ENCODE results near the gene UROS. TPM values are rescaled to one million over a fixed set of nuclear protein-coding genes. Genes with fewer than 3 reads are reported as not detected.

Gene UROS
- polyA plus RNA-seq (ENCODE audit: insufficient read length in 4 of 4) = 10 to 100 TPM; 44.4 to 63.2 (median 58.4) TPM

GRCh38 chr10:125822878-125823662 lies at the start of gene UROS, which contains the start of gene BCCIP:
TSS of gene UROS (minus strand) at chr10:125823258. CDS start at chr10:125816499, 6,759 bp downstream.
TSS of gene BCCIP (plus strand) at chr10:125823546. CDS start at chr10:125823558, 12 bp downstream.
- DNase-seq (ENCODE audit: low read depth in 4 of 4, low spot score in 3 of 4) = peak; percentile 80 to 92 (median 84)

GRCh38 chr10:125871338-125871737 lies 48.3 kb upstream of the UROS start:
- no peak for DNase-seq (ENCODE audit: low read depth in 4 of 4, low spot score in 3 of 4)

DNA sequence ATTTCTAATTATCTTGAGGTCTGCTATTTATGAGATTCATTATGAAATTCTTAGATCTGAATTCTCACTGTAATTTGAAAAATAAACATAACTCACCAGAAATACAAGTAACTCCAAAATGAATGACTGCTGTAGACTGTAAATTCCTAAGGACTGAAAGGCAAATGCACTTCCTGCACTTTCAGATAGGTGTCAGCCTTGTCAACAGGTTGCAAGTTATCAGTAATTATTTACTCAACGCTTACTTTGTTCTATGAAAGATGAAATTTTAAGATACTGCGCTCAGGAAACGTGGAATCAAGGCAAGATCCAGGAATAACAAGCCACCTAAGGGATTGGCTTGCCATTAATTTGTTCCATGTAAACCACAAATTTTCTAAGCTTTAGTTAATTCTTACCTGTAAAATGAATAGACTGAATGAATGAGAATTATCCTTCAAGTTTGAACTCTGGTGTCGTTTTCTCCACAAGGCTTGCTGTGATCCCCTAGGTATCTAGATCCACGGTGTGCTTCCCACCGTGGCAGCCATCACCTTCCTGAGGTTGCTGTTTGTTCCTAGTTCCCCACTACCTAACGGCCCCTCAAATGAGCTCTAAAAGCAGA lies 45.4 kb upstream of the UROS start:
- no peak for DNase-seq (ENCODE audit: low read depth in 4 of 4, low spot score in 3 of 4)

GRCh38 chr10:125866421-125867029 lies 43.5 kb upstream of the UROS start:
- DNase-seq (ENCODE audit: low read depth in 4 of 4, low spot score in 3 of 4) = no peak

DNA sequence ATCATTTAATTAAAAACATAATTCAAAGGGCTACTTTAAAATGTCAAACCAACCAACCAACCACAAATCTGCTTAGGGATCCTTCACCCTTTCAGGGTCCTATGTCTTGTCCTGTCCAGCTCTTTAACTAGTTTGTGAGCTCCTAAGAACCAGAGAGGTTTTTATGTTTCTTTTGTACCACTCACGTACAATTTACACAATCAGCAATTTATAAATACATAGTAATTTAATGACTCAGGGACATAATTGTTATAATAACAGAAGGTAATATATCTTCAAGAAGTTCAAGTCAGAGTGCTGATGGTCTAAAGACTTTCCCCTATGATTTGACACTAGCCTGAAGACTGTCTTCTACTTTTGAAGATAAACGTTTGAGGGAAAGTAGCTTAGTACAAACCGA lies 42.1 kb upstream of the UROS start:
- DNase-seq (ENCODE audit: low read depth in 4 of 4, low spot score in 3 of 4) = no peak

DNA sequence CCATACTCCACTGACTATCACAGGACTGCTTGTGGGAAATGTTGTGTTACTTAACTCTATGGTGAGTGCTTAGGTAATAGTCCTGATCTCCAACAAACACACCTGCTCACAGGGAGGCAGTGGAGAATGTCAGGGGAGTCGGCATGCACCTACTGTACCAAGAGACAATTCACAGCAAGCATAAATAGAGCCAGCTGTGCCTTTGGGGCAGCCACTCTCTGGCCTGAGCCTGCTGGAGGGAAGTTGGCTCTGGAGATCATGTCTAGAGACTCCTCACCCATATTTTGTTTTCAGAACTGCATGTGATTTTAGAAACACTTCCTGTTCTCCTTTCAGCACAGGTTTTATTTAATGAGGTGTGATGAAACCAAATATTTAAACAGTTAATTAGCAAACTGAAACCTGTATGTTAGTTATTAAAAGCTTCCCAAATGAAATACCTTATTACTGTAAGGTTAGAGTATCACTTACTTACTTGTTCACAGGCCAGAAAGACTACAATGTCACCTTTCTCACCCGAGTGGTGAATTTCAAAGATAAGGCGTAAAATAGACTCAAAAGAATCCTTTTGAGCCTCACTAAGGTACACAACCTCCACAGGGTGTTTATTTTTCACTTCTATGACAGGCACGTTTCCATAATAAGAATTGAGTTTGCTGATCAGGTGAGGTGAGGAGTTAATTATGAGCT lies 36.2 kb upstream of the UROS start:
- no peak for DNase-seq (ENCODE audit: low read depth in 4 of 4, low spot score in 3 of 4)

DNA sequence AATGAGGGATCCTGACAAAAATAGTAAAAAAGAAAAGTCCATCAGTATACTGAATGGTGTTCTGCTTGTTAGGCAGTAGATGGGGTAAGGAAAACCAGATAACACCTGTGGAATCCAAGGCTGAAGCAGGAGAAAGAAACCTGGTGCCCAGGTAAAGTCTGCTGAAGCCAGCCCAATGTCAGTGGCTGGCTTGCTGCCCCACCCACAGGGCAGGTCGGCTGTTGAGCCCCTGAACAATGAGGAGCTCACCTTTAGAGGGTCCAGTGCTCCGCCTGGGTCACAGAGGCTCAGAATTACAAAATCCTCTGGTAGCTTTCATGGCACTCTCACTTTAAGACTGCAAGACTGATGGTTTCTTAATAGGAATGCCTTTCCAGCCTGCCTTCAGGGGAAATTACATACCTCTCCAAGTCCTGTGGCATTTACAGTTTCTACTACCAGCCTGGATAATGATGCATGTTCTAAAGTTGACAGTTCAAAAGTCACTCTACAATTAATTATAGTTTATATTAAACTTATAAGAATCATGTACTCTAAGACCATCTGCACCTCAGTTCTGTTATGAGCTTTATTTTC lies 34.2 kb upstream of the UROS start:
- no peak for DNase-seq (ENCODE audit: low read depth in 4 of 4, low spot score in 3 of 4)

GRCh38 chr10:125852487-125852886 lies 29.4 kb upstream of the UROS start:
- DNase-seq (ENCODE audit: low read depth in 4 of 4, low spot score in 3 of 4) = no peak

DNA sequence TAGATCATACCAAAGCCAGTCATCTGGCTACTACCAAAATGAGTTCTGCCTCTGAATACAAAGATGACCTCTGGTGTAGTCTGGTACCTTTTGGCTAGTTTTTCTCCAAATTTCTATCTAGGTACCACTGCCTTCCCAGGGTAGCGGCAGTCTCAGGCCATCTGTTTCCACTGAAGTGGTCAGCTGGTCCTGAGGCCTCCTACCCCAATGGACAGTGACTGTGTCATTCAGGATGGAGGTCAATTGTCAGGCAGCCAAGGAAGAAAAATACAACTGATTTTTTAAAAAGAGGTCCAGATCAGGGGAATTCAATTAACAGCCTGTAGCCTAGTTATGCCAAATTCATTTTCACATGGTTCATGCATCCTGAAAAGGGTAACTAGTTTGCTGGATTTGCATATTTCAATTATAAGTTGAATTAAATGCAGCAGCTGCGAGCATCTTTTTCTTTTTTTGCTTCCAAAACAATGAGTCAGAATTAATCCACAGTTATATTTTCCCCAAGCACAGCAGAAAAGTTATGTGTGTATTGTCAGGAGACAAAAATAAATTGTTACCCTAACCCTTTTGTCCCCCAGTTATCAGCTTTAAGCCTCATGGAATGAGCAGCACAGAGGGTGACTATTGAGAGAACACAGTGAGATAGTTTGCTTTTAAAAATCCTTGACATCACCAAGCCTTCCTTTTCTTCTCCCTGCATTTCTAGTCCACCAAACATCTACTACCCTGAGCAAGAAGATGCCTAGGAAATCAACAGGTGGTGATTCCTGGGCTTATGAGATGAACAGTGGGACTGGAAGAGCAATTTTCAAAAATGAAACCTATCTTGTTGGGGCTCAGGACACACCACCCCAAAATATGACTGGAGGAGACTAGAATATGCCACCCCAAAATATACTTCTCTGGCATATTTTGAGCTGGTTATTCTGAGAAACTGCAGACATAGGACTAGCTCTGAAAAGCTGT lies 28.0 kb upstream of the UROS start:
- DNase-seq (ENCODE audit: low read depth in 4 of 4, low spot score in 3 of 4) = no peak

DNA sequence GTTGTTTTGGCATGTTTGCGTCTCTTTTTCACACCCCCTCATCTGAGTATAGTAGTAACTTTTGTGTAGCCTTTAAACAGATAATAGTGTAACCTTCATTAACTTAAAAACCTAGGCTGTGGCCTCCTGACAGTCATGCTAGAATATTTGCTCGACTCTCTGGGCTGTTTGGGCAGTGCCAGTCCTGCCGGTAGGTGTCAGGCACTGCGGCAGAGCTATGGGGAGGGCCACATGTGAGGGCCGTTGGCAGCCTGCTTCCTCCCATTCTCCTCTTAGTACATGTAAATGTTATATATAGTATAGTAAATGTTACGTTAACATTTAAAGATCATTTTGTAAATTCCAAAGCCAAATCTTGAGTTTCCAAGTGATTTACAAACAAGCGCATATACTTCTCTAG lies 26.4 kb upstream of the UROS start:
- DNase-seq (ENCODE audit: low read depth in 4 of 4, low spot score in 3 of 4) = no peak

DNA sequence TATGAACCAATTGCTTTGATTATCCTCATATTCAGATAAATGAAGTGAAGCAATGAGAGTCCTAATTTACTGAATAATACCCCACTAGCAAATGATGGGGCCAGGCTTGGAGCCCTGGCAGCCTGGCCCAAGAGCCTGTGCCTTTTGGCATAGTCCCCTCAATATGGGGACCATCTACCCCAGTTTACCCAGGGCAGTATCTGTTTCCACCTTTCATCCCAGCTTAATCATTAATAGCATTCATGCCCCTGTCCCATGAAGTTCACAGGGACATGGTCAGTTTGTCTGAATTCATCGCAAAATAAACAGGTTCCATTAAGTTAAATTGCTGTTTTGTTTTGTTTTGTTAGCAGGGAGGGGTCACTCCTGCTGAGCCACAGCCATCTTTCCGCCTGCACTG lies 25.8 kb upstream of the UROS start:
- no peak for DNase-seq (ENCODE audit: low read depth in 4 of 4, low spot score in 3 of 4)

DNA sequence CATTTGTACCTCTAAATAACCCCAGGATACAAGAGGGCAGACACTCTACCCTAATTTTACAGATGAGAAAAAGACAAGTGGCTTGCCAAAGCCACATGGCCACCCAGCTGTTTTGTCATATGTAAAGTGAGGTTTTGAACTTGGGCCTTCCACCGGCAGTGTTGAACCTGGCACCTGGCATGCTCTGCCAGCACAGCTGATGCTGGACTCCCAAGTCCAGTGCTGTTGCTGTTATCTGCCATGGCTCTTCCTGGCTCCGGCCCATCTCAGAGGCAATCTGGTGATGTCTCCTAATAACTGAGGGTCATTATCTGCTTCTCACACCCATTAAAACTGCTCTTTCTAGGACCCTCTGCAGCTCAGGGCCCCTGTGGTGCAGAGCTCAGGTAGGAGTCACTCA lies 25.3 kb upstream of the UROS start:
- no peak for DNase-seq (ENCODE audit: low read depth in 4 of 4, low spot score in 3 of 4)

DNA sequence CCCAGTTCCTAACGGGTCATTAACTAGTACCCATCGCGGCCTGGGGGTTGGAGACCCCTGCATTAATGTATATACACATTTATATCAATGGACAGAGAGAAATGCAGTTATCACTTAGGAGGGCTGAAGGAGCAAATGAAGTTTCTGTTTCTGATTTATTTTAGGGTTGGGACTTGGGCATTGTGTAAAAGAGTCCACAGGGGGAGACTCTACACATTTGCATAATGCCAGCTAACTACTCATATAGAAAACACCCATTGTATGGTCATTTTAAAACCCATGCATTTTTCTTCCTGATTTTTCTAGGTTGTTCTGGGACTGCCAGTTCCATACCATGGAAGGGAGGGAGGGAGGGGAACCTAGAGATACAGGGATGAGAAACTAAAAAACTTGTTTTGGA lies 23.8 kb upstream of the UROS start:
- no peak for DNase-seq (ENCODE audit: low read depth in 4 of 4, low spot score in 3 of 4)

- DNase-seq (ENCODE audit: low read depth in 4 of 4, low spot score in 3 of 4) = no peak
Measured at GRCh38 chr10:125845617-125846016, 22.6 kb upstream of the UROS start.

- no peak for DNase-seq (ENCODE audit: low read depth in 4 of 4, low spot score in 3 of 4)
Measured at GRCh38 chr10:125844751-125845221, 21.7 kb upstream of the UROS start.

DNA sequence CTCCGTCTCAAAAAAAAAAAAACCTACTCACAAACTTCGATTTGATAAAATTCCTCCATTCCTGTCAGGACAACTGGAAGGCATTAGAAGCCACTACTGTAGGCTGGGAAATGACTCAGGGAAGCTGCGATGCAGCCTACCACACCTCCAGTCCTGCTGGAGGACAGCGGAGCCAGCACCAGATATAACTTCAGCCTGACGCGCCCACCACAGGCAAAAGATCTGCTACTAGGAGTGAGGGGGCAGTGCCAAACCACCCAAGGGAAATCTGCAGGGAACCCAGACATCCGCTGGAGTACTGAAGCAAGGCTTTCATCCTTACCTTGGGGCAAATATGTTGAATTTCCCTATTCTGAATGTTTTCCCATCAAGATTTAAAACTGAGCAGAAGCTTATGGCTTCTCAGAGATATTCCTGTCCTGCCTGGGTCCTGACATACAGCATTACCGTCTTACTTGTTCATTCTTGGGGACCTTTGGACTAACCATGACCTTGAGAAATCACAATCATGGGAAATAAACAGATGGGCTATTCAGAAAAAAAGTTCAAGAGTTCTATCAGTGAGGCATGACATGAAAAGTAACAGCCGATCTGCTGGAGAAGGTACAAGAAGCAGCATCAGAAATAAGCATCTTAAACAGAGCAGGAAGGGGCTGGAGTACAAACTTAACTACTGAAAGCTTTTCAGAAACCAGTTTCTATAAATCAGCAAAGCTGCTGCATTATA lies 20.7 kb upstream of the UROS start:
- no peak for DNase-seq (ENCODE audit: low read depth in 4 of 4, low spot score in 3 of 4)

GRCh38 chr10:125840955-125841354 lies 17.9 kb upstream of the UROS start:
- DNase-seq (ENCODE audit: low read depth in 4 of 4, low spot score in 3 of 4) = no peak

DNA sequence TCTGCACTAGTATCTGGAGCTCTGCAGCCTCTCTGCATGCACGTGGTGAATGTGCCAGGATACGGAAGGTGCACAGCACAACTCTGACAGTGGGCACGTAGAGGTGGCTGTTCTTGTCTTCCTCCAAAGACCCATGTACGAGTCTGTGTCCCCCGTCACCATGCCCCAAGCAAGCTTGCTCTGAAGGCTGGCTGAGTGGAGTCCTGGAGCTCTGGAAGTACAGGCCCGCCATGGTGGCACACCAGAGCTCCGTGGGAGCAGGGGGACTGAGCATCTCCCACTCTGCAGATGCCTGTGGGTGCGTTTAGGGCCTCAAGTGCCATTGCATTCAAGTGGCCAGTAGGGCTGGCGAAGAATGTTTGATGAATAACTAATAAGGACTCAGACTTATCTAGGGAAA lies 17.3 kb upstream of the UROS start:
- no peak for DNase-seq (ENCODE audit: low read depth in 4 of 4, low spot score in 3 of 4)

Measured in left renal pelvis (tissue), 4 donors.